B cell (primary cell): ENCODE results near the gene CCDC85A.

Source experiments
- CTCF ChIP-seq: fragments of 200-600 bp; IDR thresholded peaks from one replicate; pipeline ENCODE4 v1.8.0; 2022; ENCODE audit warnings: antibody characterized with exemption, mild to moderate bottlenecking
- EZH2 ChIP-seq: IDR thresholded peaks from 2 replicates; pipeline ENCODE4 v1.6.1; 2012; ENCODE audit warnings: borderline replicate concordance, low read depth, mild to moderate bottlenecking, moderate library complexity, low read length; ENCODE audit not compliant: insufficient read depth, poor library complexity, severe bottlenecking

- TF ChIP-seq CTCF, result no peak
- no peak for TF ChIP-seq EZH2
Observed at GRCh38 chr2:56179931-56180330, 3.9 kb upstream of the CCDC85A start.
